Activated CD8-positive, alpha-beta memory T cell treated with anti-CD3 and anti-CD28 coated beads for 24 hours (primary cell): ENCODE data around the gene MYT1.

ENCODE experiments used
- DNase-seq: peaks from one replicate; pipeline ENCODE4 v3.0.0-alpha.2; 2020

MYT1 gene

DNA sequence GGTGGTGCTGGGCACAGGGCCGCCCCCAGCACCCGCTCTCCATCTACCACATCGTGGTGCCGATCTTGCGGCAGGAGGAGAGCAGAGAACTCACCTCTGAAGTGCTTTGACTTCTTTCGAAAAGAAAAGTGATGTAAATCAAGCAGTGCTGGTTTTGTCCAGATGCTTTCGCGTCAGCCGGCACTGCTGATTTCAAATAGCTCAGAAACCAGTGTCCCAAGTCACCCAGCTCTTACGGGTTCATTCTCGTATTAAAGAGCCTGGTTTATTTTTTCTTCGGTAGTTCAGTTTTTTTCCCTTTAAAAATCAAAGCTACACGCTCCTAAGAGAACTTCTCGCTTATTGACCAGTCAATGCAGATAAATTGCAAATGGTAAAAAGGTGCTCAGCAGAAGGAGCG lies 32.1 kb downstream of the MYT1 start:
- no peak for DNase-seq

DNA sequence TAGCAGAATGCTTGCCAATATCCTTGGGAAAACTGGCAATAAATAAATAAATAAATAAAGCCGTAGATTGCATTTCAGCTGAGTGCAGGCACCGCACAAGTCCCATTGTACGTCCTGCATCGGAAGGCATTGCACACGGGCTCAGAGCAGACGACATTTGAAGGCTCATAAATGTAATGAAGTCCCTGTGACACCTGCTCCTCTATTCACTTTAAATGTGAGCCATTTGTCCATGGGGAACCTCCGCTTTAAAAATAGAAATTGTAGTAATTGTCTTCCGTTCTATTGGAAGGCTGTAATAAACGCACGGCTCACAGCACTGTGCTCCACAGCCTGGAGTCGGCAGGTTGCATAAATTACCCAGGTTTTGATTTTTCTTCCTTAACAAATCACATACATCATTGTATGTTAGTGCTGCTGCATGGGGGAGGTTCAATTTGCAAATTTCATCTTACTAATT lies 32.6 kb downstream of the MYT1 start:
- no peak for DNase-seq

DNA sequence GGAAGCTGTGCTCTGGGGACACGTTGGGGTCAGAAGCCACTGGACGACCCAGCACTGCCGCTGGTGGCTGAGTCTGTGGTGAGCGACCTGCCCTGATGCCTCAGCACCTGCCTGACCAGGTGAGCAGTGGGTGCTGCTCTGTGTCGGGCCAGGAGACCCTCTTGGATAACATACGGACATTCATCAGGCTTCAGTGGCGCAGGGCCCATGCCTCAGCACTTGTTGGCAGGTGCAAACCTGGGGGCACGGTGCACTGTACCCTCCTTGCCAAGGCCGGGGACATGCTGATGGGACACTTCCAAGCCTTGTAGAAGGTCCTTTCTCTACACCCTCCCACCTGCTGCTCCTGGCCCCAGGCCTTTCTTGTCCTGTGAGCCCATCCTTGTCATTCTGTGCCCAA lies 34.1 kb downstream of the MYT1 start:
- no peak for DNase-seq

DNA sequence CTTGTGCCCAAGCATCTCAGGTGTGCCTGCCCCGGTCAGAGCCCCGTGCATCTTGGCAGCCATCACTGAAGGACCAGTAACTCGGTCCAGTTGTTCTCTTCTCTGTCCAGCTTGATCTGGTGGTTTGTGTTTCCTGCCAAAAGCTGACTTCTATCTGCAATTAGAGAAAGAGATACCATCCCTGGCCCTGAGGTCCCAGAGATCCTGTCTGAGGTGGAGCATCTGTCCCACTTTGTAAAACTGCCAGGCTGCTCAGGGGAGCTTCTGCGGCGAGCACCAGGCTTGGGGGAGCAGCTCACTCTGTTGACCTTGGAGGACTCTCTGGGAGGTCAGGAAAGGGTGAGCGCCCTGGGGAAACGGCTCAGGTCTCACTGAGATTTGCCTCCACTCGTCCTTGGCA lies 35.1 kb downstream of the MYT1 start:
- no peak for DNase-seq

DNA sequence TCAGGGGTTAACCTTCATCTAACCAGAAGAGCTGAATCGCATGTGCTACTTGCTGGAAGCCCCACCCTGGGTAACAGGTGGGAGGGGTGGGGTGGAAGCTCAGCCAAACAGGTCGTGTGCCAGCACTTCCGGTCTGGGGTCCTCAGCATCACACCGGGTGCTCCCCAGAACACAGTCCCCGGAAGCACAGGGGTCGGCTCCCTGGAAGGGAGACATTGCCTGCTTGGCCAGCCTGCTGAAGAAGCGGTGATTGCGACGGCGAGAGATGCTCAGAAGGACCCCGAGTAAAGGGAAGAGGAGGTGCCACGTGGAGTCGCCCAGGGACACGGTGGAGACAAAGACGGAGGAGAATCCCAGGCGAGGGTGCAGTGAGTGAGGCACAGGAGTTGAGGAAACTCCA lies 36.5 kb downstream of the MYT1 start:
- no peak for DNase-seq

DNA sequence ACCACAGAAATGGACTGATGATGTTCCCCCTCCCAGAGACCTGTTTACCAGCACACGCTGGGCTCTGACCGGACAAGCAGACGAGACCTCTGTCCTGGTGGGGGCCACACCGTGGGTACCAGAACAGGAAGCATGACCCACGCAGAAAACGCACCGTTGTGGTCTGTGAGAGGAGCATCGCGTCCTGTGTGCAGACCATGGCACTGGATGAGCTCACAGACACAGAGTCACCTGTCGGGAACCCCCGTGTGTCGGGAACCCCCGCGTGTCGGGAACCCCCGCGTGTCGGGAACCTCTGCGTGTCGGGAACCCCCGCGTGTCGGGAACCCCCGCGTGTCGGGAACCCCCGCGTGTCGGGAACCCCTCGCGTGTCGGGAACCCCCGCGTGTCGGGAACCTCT lies 37.4 kb downstream of the MYT1 start:
- no peak for DNase-seq

DNA sequence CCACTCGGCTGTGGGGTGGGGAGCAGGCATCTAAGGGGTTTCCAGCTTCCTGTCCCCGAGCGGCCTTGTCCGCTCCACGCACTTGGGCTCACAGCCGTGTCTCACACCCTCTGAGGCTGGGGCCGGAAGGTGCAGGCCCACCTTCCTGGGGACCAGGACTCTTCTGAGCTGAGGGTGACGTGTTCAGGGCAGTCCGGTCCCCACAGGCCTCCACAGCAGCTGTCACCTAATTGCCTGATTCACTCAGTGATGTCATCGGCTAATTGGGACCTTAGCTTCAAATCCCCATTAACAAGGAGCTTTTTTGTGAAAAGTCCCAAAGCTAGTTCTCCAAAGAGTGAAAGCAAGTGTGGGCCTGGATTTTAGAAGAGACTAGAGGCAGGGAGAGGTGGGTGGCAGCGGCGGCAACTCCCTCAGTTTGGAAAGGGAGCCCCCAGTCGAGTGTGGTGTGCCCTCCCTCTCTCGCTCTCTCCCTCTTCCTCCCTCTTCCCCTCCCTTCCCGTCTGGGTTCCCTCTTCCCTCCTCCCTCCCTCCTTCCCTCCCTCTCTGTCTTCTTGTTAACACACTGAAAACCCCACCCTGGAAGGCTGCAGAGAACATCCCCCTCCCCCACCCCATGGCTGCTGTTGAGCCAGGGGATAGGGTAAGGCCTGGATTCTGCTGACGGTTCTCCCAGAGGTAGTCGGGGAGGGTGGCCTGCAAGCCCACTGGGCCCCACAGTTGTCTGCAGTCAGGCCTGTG lies 39.0 kb downstream of the MYT1 start:
- no peak for DNase-seq

DNA sequence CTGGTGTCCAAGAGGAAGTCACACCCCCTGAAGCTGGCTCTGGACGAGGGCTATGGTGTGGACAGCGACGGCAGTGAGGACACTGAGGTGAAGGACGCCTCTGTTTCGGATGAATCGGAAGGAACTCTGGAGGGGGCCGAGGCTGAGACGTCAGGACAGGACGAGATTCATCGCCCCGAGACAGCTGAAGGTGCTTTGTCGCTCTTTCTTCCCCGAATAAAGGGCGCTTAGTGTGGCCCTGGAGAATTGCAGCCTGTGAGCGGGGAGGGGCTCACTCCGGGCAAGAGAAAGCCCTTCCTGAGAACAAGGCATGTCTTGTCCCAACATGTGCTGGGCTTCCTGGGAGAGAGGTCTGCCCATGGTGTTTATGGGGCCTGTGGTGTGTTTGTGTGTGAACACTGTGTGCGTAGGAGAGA lies 41.4 kb downstream of the MYT1 start:
- no peak for DNase-seq

DNA sequence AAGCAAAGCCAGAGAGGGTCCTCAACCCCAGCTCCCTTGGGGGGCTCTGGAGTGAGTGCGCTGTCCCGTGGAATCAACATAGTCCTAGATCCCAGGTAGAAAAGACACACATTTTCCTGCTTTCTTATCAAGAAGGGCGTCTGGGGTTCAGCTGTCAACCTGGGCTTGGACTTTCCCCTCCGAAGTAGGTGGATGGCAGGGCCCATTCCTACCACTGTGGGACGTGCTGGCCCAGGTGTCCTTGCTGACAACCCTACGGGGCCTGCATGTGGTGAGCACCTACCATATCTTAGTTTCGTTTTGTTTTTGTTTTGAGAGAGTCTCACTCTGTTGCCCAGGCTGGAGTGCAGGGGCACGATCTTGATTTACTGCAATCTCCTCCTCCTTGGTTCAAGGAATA lies 42.4 kb downstream of the MYT1 start:
- DNase-seq = no peak

DNA sequence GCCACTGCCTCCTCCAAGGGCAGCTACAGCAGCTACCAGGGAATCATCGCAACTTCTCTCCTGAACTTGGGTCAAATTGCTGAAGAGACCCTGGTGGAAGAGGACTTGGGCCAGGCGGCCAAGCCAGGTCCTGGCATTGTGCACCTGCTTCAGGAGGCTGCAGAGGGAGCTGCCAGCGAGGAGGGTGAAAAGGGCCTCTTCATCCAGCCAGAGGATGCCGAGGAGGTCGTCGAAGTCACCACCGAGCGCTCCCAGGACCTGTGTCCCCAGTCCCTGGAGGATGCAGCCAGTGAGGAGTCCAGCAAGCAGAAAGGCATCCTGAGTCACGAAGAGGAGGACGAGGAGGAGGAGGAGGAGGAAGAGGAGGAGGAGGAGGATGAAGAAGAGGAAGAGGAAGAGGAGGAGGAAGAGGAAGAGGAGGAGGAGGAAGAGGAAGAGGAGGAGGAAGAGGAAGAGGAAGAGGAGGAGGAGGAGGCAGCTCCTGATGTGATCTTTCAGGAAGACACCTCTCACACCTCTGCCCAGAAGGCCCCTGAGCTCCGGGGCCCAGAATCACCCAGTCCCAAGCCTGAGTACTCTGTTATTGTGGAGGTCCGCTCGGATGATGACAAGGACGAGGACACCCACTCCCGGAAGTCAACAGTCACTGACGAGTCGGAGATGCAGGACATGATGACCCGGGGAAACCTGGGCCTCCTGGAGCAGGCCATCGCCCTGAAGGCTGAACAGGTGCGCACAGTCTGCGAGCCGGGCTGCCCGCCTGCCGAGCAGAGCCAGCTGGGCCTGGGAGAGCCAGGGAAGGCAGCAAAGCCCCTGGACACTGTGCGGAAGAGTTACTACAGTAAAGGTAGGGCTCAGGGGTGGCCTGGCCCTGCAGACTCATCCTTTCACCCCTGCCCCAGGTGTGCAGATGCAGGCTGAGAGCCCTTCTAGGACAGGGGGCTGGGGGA lies 43.7 kb downstream of the MYT1 start:
- no peak for DNase-seq

DNA sequence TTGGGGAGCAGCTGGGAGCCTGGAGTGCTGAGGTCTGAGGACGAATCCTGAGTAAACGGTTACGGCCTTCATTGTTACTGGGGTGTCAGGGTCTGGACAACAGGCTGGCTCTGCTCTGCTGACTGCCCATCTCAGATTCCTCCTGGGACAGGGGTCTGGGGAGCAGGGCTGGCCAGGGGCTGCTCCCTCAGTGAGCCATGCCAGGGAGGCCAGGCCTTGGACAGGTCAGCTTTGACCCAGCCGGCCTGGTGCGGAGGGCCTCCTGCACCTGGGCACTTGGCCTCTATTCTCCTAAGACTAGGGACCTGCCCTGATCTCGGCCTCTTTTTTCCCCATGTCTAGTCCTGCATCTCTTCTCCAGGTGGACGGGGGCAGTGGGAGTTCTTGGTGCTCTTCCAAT lies 44.9 kb downstream of the MYT1 start:
- no peak for DNase-seq

DNA sequence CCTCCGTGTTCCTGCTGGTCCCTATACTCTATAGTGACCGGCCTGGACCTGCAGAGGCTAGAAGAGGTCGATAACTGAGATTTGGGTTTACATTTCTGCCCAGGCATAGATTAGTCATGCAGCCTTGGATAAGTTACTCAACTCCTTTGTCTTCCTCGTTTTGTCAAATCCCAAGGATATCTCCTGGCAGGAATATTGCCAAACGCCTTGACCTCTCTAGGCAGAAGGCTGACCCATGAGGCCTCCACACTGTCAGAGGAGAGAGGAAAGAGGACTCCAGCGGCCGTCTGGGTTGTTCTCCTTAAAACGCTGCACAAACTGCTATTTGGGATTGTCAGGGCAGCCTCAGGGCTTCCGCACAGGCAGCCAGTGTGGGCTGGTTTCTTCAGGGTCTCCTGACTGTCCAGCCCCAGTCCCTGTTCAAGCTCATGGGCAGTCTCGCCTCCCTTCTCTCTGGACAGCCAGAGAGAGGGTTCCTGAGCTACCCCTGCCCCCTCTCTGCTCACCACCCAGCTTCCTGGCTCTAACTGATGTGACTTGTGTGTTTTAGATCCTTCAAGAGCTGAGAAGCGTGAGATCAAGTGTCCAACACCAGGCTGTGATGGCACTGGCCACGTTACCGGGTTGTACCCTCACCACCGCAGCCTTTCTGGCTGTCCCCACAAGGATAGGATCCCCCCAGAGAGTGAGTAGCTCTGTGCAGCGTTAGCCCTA lies 46.6 kb downstream of the MYT1 start:
- DNase-seq = no peak

DNA sequence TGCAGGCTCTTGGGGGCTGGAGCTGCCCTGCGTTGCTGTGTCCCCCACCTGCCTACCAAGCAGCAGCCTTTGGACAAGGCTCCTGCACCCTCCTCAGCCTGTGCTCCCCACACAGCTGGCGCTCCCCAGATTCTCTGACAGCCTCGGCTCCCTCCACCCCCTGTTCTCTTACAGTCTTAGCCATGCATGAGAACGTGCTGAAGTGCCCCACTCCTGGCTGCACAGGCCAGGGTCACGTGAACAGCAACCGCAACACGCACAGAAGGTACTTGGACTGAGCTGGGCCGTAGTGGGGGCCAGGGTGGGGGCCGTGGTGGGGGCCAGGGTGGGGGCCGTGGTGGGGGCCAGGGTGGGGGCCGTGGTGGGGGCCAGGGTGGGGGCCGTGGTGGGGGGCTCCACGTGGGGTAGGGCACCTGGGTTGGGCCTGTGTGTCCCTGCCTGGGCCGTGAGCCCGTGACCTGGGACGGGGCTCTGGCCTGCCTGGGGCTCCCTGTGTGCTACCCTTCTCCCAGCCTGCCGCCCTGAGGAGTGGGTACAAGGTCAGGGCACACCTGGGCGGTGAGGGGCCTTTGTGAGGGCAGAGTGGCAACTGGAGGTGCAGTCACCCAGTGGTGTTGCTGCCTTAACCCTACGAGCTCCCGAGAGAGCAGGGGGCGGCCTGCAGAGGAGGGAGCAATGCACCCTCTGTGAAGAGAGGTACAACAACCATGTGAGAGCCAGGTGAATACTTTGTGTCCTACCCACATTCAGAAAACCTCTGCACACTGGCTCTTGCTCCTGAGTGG lies 47.8 kb downstream of the MYT1 start:
- DNase-seq = no peak

DNA sequence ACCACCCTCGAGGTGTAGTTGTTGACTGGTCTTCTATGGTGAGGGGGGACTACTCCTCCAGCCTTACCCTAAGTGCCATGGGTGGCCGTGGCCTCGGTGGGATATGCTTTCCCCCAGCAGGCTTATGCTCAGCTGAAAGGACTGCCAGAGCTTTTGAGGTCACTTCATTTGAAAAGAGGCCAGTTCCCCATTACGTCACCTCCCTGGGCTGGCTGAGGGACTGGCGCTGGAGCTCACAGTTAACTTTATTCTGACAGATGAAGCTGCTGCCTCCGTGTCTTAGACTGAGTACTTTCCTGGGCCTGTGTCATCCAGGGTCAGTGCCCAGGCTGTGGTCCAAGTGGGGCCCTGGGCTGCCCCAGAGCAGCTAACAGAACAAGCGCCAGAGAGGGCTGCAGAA lies 48.5 kb downstream of the MYT1 start:
- no peak for DNase-seq

DNA sequence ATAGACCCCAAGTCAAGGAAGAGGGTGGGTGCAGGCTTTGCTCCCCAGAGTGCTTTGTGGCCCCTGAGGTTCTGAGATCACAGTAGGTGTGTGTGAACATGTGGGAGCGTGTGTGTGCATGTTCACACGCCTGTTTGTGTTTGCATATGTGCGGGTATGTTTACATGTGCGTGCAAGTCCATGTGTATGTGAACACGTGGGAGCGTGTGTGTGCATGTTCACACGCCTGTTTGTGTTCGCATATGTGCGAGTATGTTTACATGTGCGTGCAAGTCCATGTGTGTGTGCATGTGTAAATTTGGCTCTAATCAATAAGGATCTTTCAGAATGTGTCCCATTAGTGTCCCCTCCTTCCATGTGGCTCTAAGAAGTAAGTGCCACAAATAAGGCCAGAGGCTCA lies 49.9 kb downstream of the MYT1 start:
- no peak for DNase-seq

DNA sequence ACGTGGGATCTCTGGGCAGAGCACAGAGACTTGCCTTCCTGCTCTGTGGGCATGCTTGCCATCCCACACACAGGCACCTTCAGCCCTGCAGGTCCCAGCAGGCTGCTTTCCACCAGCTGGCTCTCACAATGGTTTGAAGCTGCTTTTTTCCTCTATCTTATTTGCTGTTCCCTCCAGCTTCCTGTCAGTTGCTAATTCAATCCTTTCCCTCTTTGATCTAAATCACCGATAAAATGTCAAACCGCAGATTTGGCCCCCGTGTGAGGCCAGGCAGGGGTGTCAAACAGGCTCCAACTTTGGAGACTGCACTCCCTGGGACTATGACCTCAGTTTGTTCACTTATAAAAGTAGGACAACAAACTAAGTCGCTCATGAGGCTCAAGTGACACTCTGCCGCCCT lies 50.7 kb downstream of the MYT1 start:
- no peak for DNase-seq

DNA sequence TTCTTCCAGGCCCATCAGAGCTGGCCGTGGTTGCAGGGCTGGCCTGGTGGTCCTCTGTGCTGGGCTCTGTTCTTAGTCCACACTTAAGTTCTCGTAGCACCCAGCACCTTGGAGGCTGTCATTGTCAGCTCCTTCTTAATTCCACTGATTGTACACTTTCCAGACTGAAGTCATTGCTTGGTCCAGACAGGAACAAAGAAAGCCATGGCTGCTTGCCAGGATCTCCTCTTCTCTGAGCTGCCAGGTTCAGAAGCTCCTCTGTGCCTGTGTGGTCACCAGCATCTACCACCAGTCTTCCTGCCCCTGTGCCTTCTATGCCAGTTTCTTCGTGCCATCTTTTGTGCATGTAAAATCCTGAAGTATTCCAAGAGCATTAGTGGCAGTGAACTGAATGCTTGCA lies 51.8 kb downstream of the MYT1 start:
- DNase-seq = no peak

DNA sequence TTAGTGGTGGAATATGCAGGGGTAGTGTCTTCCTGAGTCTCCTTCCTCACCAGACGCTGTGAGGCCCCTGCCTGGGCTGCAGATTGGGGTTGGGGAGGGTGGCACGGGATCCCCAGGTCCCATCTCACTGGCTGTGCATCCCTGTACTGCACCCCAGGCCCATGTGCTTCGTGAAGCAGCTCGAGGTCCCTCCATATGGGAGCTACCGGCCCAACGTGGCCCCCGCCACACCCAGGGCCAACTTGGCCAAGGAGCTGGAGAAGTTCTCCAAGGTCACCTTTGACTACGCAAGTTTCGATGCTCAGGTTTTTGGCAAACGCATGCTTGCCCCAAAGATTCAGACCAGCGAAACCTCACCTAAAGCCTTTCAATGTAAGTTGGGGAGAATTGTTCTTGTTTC lies 52.7 kb downstream of the MYT1 start:
- no peak for DNase-seq

DNA sequence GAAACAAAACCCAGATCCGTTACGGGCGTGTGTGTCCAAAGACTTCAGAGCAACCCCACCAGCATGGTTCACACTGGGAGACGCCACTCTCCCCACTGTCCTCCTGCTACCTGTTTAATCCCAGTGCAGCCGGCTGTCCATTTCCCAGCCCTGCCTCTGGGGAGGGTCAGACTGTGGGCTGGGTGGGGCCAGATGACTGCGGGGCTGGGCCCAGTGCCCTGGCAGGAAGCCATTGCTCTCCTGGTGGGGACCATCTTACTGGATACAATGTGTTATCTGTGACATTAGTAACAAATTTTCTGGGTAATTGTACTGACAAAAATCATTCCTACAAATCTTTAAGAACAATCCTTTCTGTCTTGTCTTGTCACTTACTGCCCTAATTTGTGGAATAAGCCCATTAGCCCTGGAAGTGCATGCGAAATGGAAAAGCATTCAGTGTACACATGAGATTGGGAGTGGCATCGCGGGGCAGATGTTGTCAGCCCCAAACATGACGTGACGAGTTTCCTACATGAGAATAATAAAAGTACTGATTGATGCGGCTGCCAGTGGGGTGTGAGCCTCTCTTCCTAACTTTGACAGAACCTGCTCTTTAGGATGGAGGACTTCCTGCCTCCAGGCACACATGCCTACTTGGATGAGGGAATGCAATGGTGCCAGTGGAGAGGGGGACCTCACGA lies 53.4 kb downstream of the MYT1 start:
- DNase-seq = no peak

DNA sequence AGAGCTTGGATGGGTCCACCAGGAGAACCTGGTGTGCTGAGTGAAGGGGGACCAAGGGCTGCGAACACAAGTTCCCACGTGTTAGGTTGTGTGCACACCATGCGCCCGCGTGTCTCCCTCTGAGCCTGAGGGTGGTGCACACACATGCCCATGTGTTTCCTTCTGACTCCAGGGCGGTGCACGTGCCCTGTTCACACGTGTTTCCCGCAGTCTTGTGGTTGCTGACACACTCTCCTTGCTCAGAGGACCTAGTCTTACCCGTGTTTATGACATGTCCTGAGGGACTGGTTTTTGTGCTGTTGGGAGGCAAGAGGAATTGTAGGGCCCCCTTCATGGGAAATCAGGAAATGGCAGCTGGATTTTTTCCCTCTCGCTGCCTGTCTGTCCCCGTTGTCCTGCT lies 55.0 kb downstream of the MYT1 start:
- DNase-seq = no peak

DNA sequence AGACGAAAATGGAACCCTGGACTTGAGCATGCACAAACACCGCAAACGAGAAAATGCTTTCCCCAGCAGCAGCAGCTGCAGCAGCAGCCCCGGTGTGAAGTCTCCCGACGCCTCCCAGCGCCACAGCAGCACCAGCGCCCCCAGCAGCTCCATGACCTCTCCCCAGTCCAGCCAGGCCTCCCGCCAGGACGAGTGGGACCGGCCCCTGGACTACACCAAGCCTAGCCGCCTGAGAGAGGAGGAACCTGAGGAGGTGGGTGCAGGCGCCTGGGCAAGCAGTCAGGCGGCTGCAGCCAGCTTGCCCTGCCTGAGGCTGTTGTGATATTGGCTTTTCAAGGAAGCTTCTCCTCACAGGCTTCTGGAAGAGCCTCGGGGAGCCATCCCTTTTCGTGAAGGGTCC lies 55.5 kb downstream of the MYT1 start:
- DNase-seq = no peak

DNA sequence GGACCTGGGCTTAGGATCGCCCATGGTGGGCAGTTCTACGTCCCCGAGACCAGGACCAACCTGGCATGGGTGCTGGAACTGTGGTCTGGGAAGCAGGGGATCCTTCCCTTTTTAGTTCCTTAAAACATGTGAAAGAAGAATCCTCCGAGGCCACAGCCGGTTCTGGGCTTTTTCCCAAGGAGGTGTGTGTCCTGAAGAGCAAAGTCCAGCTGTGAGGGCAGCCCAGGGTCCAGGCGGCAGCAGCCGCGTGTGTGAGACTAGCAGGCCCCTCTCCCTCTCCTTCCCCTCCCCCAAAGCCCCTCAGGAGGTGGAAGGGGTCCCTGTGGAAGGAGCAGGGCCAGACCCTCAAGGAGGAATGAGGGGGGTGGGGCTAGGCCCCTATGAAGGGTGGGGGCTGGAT lies 56.2 kb downstream of the MYT1 start:
- no peak for DNase-seq
